ENCODE data around the gene TNN.
A peak's percentile ranks its signal among the peaks of the same experiment; 100 is the strongest.
"Not testable (repeated sequence)": the region's sequence is repeated elsewhere in the genome, so short reads cannot be mapped to it uniquely, and the experiment has no call there.

TNN gene, protein sequence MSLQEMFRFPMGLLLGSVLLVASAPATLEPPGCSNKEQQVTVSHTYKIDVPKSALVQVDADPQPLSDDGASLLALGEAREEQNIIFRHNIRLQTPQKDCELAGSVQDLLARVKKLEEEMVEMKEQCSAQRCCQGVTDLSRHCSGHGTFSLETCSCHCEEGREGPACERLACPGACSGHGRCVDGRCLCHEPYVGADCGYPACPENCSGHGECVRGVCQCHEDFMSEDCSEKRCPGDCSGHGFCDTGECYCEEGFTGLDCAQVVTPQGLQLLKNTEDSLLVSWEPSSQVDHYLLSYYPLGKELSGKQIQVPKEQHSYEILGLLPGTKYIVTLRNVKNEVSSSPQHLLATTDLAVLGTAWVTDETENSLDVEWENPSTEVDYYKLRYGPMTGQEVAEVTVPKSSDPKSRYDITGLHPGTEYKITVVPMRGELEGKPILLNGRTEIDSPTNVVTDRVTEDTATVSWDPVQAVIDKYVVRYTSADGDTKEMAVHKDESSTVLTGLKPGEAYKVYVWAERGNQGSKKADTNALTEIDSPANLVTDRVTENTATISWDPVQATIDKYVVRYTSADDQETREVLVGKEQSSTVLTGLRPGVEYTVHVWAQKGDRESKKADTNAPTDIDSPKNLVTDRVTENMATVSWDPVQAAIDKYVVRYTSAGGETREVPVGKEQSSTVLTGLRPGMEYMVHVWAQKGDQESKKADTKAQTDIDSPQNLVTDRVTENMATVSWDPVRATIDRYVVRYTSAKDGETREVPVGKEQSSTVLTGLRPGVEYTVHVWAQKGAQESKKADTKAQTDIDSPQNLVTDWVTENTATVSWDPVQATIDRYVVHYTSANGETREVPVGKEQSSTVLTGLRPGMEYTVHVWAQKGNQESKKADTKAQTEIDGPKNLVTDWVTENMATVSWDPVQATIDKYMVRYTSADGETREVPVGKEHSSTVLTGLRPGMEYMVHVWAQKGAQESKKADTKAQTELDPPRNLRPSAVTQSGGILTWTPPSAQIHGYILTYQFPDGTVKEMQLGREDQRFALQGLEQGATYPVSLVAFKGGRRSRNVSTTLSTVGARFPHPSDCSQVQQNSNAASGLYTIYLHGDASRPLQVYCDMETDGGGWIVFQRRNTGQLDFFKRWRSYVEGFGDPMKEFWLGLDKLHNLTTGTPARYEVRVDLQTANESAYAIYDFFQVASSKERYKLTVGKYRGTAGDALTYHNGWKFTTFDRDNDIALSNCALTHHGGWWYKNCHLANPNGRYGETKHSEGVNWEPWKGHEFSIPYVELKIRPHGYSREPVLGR (N-terminal part only)

DNA sequence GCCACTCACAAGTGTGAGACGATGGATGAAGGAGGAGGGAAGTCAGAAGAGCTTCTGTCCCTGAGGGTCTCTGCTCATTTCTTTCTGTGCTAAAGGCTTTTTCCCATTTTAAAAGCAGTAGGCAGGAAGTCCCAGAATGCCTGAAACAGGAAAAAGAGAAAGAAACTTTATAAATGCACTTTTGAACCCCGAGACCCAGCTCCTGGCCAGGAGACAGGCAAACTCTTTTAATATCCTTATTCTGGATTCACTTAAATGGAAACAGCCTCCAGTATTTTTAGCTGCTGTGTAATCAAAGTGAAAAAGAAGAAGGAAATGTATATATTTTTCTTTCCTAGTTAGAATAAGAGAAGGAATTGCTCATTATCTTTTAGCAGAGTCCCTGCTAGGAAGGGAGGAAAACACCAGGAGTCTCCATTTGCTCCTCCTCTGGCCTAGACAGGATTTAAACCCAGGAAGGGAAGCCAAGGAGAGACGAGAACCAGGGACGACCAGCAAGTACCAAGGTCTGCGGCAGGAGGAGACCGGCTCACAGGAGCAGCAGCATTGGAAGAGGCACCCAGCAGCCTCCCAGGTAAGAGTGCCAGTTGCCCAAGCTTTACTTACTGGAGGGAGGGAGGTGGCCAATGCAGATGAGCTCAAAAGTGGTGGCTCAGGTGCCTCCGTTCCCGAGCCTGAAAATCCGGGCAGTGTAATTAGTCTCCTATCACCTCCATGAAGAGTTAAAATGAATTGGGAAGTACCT, at the start of gene TNN:
TSS of gene TNN (plus strand) at position 472 of the 745 bp plus-strand sequence. CDS start 9,586 bp downstream, outside the sequence.
- no peaks in the 10 kb centered on the region for H3K36me3 ChIP-seq (ENCODE audit: control insufficient read depth in 2 of 2, insufficient read depth in 2 of 2, low read length in 2 of 2)
- H3K27ac ChIP-seq (ENCODE audit: low read length): no peak within 1 kb of the TSS
- H3K4me3 ChIP-seq (ENCODE audit: low read length in 2 of 2): no peak within 1 kb of the TSS
- no peak within 1 kb of the TSS for H3K9ac ChIP-seq (ENCODE audit: low read length in 2 of 2)
- H3K4me1 ChIP-seq (ENCODE audit: control insufficient read depth, insufficient read depth, low read length): peaks cover 7% of the 10 kb centered on the region
- H3K9me3 ChIP-seq (ENCODE audit: control insufficient read depth in 2 of 2, low read length in 2 of 2): no peaks in the 10 kb centered on the region
- no peaks in the 10 kb centered on the region for H3K27me3 ChIP-seq (ENCODE audit: control insufficient read depth in 1 of 2, insufficient read depth in 2 of 2, low read length in 2 of 2)

DNA sequence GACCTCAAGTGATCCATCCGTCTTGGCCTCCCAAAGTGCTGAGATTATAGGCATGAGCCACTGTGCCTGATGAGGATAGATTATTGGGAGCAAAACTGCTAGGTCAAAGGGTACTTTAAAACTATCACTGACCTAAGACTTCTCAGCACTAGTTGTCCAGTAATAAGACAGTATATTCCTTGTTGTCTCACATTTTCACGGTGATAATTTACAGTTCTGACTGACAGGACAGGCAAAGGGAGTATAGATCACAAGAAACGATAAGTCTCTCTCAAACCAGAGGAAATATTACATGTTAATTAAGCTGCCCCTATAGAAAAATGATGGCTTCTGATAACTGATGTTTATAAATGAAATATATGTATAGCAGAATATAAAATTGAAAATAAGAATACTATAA, 48.1 kb upstream of the TNN start:
- Histone ChIP-seq H3K27me3 (ENCODE audit: control insufficient read depth in 1 of 2, insufficient read depth in 2 of 2, low read length in 2 of 2) (no peaks in the 10 kb centered on the region), H3K9me3 (ENCODE audit: control insufficient read depth in 2 of 2, low read length in 2 of 2) (no peaks in the 10 kb centered on the region), H3K9ac (ENCODE audit: low read length in 2 of 2) (no peak overlapping the region), H3K27ac (ENCODE audit: low read length) (no peak overlapping the region), H3K36me3 (ENCODE audit: control insufficient read depth in 2 of 2, insufficient read depth in 2 of 2, low read length in 2 of 2) (peaks cover 24 to 32% of the 10 kb centered on the region in 2 donors), H3K4me1 (ENCODE audit: control insufficient read depth, insufficient read depth, low read length) (peaks cover 6% of the 10 kb centered on the region), H3K4me3 (ENCODE audit: low read length in 2 of 2) (no peak overlapping the region)

DNA sequence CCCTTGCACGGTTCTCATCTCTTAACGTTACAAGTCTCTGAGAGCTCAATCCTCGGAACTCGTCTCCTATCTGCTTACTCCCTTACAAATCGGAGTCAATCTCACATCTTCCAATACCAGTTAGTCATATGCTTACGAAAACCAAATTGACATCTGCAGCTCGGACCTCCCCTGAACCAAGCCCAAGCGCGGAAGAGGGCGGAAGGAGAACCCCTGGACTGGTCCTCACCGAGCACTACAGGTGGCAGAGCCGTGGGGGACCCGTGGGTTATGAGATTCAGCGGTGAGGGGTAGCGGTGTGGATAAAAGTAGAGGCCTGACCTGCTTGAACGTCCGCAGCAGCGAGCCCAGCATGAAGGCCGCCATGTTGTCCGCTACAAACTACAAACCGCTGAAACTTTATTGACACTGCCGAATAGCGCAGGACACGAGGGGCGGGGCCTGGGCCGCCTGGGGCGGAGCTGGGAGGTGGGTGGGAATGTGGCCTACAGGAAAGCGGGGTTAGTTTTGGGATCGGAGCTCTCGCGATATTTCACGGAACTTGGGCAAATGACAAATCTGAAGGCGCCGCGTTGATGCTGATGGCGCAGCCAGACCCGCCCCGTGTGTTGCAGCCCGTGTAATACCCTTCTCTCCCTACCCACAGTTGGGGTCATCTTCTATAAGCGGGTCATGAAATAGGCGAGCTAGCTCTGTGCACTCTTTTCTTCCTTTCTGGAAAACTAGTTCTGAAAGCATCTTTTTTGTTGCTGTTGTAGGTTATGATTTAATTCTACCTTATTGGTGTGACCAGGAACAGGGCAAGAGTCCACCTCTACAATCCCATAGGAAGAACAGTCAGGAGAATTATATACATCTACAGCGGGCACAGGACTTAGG, 44.4 kb upstream of the TNN start, which contains the start of gene MRPS14:
TSS of gene MRPS14 (minus strand) at position 383 of the 879 bp plus-strand sequence. CDS start at position 366, 17 bp downstream.
- H3K9ac ChIP-seq (ENCODE audit: low read length in 2 of 2): peak within 1 kb of the TSS; percentile 90 to 99
- H3K4me1 ChIP-seq (ENCODE audit: control insufficient read depth, insufficient read depth, low read length): peaks cover 6% of the 10 kb centered on the region
- no peaks in the 10 kb centered on the region for H3K9me3 ChIP-seq (ENCODE audit: control insufficient read depth in 2 of 2, low read length in 2 of 2)
- no peaks in the 10 kb centered on the region for H3K27me3 ChIP-seq (ENCODE audit: control insufficient read depth in 1 of 2, insufficient read depth in 2 of 2, low read length in 2 of 2)
- peak within 1 kb of the TSS; percentile 77 for H3K27ac ChIP-seq (ENCODE audit: low read length)
- peak within 1 kb of the TSS; percentile 88 to 100 for H3K4me3 ChIP-seq (ENCODE audit: low read length in 2 of 2)
- H3K36me3 ChIP-seq (ENCODE audit: control insufficient read depth in 2 of 2, insufficient read depth in 2 of 2, low read length in 2 of 2): peaks cover 1 to 5% of the 10 kb centered on the region in 2 donors

DNA sequence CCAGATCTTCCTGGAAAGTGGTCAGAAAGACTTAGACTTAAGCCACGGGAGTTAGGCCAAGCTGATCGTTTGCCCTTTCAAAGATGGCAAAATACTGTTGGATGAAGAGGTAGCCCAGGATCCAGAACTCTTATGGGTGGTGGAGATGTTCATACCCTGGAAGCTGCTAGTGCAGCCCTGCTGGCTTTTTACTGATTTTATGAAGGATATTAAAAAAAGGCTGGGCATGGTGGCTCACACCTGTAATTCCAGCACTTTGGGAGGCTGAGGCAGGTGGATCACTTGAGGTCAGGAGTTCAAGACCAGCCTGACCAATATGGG, 43.8 kb upstream of the TNN start:
- not testable (repeated sequence) for H3K27me3 ChIP-seq (ENCODE audit: control insufficient read depth in 1 of 2, insufficient read depth in 2 of 2, low read length in 2 of 2); H3K4me1 ChIP-seq (ENCODE audit: control insufficient read depth, insufficient read depth, low read length); H3K9me3 ChIP-seq (ENCODE audit: control insufficient read depth in 2 of 2, low read length in 2 of 2); H3K36me3 ChIP-seq (ENCODE audit: control insufficient read depth in 2 of 2, insufficient read depth in 2 of 2, low read length in 2 of 2)
- peak overlapping the region; percentile 77 to 79 for H3K9ac ChIP-seq (ENCODE audit: low read length in 2 of 2)
- H3K4me3 ChIP-seq (ENCODE audit: low read length in 2 of 2): peak overlapping the region; percentile 88 to 100
- peak overlapping the region; percentile 77 for H3K27ac ChIP-seq (ENCODE audit: low read length)

DNA sequence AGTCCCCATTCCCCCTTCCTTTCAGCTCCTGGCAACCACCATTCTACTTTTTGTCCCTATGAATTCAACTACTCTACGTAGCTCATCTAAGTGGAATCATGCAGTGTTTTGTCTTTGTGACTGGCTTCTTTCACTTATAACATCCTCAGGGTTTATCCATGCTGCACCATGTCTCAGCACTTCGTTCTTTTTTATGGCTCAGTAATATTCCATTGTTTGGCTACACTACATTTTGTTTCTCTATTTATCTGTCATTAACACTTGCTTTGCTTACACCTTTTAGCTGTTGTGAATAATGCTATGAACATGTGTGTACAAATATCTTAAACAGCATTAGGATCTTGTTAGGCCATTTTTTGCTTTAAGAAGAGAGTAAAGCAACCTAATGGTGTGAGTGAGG, 42.9 kb upstream of the TNN start:
- no peak overlapping the region for H3K27ac ChIP-seq (ENCODE audit: low read length)
- no peak overlapping the region for H3K9ac ChIP-seq (ENCODE audit: low read length in 2 of 2)
- H3K27me3 ChIP-seq (ENCODE audit: control insufficient read depth in 1 of 2, insufficient read depth in 2 of 2, low read length in 2 of 2): no peaks in the 10 kb centered on the region
- peaks cover 0 to 3% of the 10 kb centered on the region in 2 donors for H3K36me3 ChIP-seq (ENCODE audit: control insufficient read depth in 2 of 2, insufficient read depth in 2 of 2, low read length in 2 of 2)
- H3K9me3 ChIP-seq (ENCODE audit: control insufficient read depth in 2 of 2, low read length in 2 of 2): no peaks in the 10 kb centered on the region
- H3K4me3 ChIP-seq (ENCODE audit: low read length in 2 of 2): no peak overlapping the region
- H3K4me1 ChIP-seq (ENCODE audit: control insufficient read depth, insufficient read depth, low read length): peaks cover 6% of the 10 kb centered on the region

DNA sequence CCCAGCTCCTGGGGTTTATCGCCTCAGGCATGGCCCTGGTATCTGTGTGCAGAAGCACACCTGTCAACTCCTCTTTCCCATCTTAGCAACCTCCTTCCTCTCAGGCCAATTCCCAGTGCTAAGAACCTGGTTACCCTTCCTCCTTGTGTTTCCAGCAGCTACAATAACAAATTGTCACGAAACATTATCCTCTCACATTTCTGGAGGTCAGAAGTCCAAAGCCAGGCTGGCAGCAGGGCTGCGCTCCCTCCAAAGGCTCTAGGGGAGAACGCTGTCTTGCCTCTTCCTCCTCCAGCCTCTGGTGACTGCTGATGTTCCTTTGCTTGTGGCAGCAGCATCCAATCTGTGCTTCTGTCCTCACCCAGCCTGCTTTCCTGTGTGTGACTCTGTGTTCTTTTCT, 33.7 kb upstream of the TNN start:
- Histone ChIP-seq H3K4me1 (ENCODE audit: control insufficient read depth, insufficient read depth, low read length) (peaks cover 3% of the 10 kb centered on the region), H3K9ac (ENCODE audit: low read length in 2 of 2) (no peak overlapping the region), H3K9me3 (ENCODE audit: control insufficient read depth in 2 of 2, low read length in 2 of 2) (no peaks in the 10 kb centered on the region), H3K4me3 (ENCODE audit: low read length in 2 of 2) (no peak overlapping the region), H3K36me3 (ENCODE audit: control insufficient read depth in 2 of 2, insufficient read depth in 2 of 2, low read length in 2 of 2) (no peaks in the 10 kb centered on the region), H3K27ac (ENCODE audit: low read length) (no peak overlapping the region), H3K27me3 (ENCODE audit: control insufficient read depth in 1 of 2, insufficient read depth in 2 of 2, low read length in 2 of 2) (no peaks in the 10 kb centered on the region)

DNA sequence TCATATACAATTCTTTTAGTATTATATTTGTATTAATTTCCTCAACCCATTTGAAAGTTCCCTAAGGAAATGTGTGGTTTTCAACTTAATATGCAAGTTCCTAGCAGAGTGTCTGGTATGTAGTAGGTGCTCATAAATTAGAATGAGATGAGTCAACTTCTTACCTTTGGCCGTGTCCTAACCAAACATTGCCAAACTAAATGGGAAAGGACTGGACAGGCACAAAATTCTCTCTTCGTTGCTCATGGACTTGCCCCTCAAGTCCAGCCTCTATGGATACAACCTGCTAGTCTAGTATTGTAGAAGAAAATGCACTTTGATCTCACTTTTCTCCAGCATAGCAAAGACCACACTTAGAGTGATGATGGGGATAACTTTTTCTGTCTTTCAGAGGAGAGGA, 32.9 kb upstream of the TNN start:
- H3K4me1 ChIP-seq (ENCODE audit: control insufficient read depth, insufficient read depth, low read length): peaks cover 3% of the 10 kb centered on the region
- H3K36me3 ChIP-seq (ENCODE audit: control insufficient read depth in 2 of 2, insufficient read depth in 2 of 2, low read length in 2 of 2): no peaks in the 10 kb centered on the region
- H3K27ac ChIP-seq (ENCODE audit: low read length): no peak overlapping the region
- H3K9me3 ChIP-seq (ENCODE audit: control insufficient read depth in 2 of 2, low read length in 2 of 2): no peaks in the 10 kb centered on the region
- H3K4me3 ChIP-seq (ENCODE audit: low read length in 2 of 2): no peak overlapping the region
- H3K27me3 ChIP-seq (ENCODE audit: control insufficient read depth in 1 of 2, insufficient read depth in 2 of 2, low read length in 2 of 2): no peaks in the 10 kb centered on the region
- H3K9ac ChIP-seq (ENCODE audit: low read length in 2 of 2): no peak overlapping the region

DNA sequence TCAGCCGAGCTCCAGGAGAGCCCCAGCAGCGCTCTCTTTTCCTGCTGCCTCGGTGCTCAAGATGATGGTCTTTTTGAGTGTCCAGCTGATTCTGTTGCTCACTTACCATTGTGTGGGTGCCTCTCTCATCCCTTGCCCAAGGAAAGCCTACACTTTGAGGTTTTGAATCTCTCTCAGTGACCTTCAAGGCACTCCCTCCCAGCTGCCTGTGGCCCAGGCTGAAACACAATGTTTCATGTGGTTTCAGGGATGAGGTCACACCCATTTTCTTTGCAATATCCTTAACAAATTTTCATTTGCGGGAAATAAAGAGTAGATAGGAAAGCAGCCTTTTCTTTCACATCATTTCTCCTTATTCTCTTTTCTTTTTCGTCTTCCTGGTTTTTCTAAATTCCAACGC, 31.8 kb upstream of the TNN start:
- H3K27me3 ChIP-seq (ENCODE audit: control insufficient read depth in 1 of 2, insufficient read depth in 2 of 2, low read length in 2 of 2): no peaks in the 10 kb centered on the region
- no peaks in the 10 kb centered on the region for H3K4me1 ChIP-seq (ENCODE audit: control insufficient read depth, insufficient read depth, low read length)
- no peak overlapping the region for H3K9ac ChIP-seq (ENCODE audit: low read length in 2 of 2)
- H3K36me3 ChIP-seq (ENCODE audit: control insufficient read depth in 2 of 2, insufficient read depth in 2 of 2, low read length in 2 of 2): no peaks in the 10 kb centered on the region
- no peak overlapping the region for H3K4me3 ChIP-seq (ENCODE audit: low read length in 2 of 2)
- H3K27ac ChIP-seq (ENCODE audit: low read length): no peak overlapping the region
- H3K9me3 ChIP-seq (ENCODE audit: control insufficient read depth in 2 of 2, low read length in 2 of 2): no peaks in the 10 kb centered on the region

DNA sequence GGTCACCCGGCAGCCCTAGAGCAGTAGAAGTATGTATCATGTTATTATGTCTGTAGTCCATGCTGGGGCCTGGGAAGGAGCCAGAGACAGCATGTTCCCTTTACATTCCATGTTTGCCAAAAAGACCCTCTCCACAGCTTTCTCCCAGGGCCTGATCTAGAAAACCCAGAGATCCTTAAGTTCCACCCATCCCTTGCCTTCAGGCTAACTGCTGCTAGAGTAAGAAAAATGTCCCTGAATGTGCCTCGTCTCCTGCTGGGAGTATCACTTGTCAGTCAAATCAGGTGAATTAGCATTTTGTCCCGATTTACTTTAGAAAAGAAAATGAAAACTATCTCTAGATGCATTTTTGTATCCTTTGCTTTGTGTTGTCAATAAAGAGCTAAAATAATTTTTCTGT, 31.2 kb upstream of the TNN start:
- H3K27ac ChIP-seq (ENCODE audit: low read length): no peak overlapping the region
- H3K9ac ChIP-seq (ENCODE audit: low read length in 2 of 2): no peak overlapping the region
- H3K36me3 ChIP-seq (ENCODE audit: control insufficient read depth in 2 of 2, insufficient read depth in 2 of 2, low read length in 2 of 2): no peaks in the 10 kb centered on the region
- H3K4me3 ChIP-seq (ENCODE audit: low read length in 2 of 2): no peak overlapping the region
- no peaks in the 10 kb centered on the region for H3K4me1 ChIP-seq (ENCODE audit: control insufficient read depth, insufficient read depth, low read length)
- H3K9me3 ChIP-seq (ENCODE audit: control insufficient read depth in 2 of 2, low read length in 2 of 2): no peaks in the 10 kb centered on the region
- no peaks in the 10 kb centered on the region for H3K27me3 ChIP-seq (ENCODE audit: control insufficient read depth in 1 of 2, insufficient read depth in 2 of 2, low read length in 2 of 2)
